AG10803 (cell line): ENCODE measurements around the gene USP7.

Experiments
- DNase-seq: peaks from one replicate; pipeline ENCODE4 v3.0.0; 2010; ENCODE audit warnings: low read depth
- H3K4me3 ChIP-seq: 2 replicates; pipeline ENCODE4 v1.5.1; 2011; ENCODE audit warnings: mild to moderate bottlenecking, low read length, control low read depth
- CTCF ChIP-seq: conservative IDR thresholded peaks from 2 replicates; pipeline ENCODE4 v1.5.1; 2011; ENCODE audit warnings: mild to moderate bottlenecking, low read length, control low read depth, inconsistent platforms

The USP7 gene

DNA sequence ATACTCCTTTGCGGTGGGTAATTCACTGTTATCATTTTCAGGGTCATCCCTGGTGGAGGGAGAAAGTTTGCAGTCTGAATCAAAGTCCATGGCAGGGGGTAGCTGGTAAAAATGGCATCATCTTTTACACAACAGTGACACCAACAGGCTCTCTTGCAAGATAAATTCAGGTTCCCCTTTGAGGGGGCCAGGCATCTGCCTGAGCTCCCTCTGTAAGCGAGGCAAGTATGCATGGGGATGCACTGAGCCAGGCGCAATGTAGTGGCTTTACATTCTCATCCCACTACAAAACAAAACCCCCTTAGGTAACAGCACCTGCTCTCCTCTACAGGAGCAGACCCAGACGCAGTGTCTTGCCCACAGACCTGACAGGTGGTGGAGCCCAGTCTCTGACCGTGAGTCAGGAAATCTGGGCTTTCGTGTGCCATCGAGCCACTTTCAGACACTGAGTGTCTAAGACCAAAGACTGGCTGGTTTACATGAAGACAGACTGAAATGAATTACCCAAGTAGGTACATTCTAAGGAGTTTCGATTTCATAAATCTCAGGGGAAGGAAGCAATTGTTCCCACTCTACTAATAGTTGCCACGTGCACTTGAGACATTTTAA lies 63.9 kb downstream of the USP7 start:
- no peak for DNase-seq
- TF ChIP-seq CTCF, result no peak

DNA sequence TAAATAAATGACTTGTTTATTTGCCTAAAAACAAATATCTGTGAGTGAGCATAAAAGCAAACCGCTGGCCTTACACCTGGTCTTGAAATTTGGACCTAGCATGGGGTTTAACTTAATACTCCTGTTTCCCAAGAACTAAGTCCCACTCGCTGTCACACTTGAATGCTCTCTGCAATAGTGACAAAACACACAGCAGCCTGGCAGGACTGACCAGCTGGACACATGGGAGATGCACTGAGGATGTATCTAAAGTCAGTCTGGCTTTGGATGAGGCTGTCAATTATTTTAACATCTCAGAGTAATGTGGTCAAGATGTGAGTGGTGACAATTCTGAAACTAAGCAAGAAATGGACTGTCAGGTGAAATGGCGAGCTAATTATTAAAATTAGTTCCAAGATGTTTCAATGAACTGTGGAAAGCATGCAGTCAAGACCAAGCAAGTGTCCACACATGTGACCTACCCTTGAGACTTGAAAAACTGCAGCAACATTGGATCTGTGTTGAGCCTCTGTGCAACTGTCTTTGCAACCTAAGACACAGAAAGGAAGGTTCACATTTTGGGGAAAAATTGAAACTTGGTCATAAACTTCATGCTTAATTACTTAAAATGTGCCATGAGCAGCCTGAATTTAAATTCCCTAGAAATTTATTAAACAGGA lies 64.9 kb downstream of the USP7 start:
- H3K4me3 ChIP-seq, result no peak overlapping the region
- no peak for TF ChIP-seq CTCF
- DNase-seq, result no peak

More for the DNA sequence above, 63.9 kb downstream of the USP7 start:
- H3K4me3 ChIP-seq, result no peak overlapping the region

- no peak for DNase-seq
- TF ChIP-seq CTCF, result no peak
- no peak overlapping the region for H3K4me3 ChIP-seq
Observed at GRCh38 chr16:8894736-8895334, 68.9 kb downstream of the USP7 start.

DNA sequence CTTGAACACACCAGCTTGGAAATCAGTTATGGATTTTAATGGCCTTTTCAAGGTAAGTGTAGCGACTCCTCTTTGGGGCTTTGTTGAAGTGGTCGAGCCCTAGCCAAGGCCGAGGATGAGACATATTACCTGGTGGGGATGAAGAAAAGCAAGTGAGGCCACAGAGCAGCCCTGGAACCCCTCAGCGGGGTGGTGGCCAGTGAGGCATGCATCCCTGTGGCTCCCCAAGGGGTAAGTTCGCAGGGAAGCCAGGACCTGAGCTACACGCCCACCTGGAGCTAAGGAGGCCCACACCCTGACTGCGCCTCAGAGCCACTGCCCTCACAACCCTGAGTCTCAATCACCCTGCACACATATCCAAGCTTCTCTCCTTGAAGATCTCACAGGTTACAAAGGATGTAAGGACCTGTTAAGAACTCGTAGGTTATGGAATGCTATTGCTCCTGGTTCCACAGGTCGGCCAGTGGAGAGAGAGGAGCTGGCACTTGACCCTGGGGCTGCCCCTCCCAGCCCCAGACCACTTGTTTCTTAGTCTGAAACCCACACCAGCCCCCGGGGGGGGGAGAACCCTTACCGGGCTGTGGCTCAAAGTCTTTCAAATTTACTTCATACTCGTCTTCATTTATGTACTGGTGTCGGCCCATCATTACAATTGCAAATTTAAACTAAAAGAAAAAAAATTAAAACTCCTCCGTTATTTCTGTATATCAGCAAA lies 69.6 kb downstream of the USP7 start:
- no peak for DNase-seq
- no peak for TF ChIP-seq CTCF
- H3K4me3 ChIP-seq, result no peak overlapping the region

DNA sequence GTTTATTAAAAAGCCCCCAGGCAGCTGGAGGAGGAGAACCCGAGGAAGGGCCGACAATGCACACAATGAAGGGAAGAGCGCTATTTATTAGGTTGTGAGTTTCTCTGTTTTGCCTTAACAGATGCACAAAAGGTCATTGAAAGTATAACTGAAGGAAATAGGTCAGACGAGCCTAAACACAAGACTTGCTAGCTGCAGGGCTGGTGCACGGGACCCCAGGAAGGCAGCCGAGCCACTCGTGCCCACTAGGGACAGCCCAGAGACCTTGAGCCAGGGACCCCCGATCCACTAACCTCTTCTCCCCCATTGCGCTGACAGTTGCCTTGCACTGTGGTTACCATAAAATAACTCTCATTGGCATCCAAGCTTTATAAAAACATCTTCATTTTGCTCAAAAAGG lies 70.3 kb downstream of the USP7 start:
- H3K4me3 ChIP-seq, result no peak overlapping the region
- no peak for DNase-seq
- no peak for TF ChIP-seq CTCF

- no peak overlapping the region for H3K4me3 ChIP-seq
- TF ChIP-seq CTCF, result no peak
- no peak for DNase-seq
Observed at GRCh38 chr16:8892101-8892575, 71.6 kb downstream of the USP7 start.

DNA sequence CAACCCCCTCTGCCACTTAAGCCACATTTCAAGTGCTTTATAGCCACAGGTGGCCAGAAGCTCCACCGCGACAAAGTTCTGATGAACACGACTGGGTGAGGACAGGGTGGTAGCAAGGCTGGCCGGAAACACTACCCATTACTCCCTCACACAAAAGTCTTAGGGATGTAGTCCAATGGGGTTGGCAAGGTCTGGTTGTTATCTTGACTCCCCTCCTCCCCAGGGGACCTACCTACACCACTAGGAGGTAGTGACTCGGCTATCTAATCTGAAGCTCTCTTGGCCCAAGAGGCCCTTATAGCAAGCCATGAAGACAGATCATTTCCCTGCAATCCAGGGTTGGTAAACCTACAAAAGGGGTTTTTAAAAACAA lies 73.2 kb downstream of the USP7 start:
- H3K4me3 ChIP-seq, result no peak overlapping the region
- no peak for TF ChIP-seq CTCF
- DNase-seq, result no peak
